ENCODE measurements around the gene LAYN. TPM values are rescaled to one million over a fixed set of nuclear protein-coding genes. Genes with fewer than 3 reads are reported as not detected.

The LAYN gene
- total and polyA plus RNA-seq, 2 of the 4 experiments (the other 2 are of a cell fraction) = 92.5 to 118 TPM

- Histone ChIP-seq H3K4me3 (ENCODE audit: insufficient read depth, low read depth, low read length) (no peak overlapping the region), H3K79me1 (ENCODE audit: low read depth in 1 of 2, low read length in 2 of 2) (no peaks in the 10 kb centered on the region), H3K18ac (ENCODE audit: low read depth, low read length) (no peak overlapping the region; the same call in 1 of the 2 replicates), H3K27me3 (ENCODE audit: control insufficient read depth, insufficient read depth, low read length) (no peaks in the 10 kb centered on the region), H3K4me1 (ENCODE audit: control insufficient read depth, insufficient read depth, low read length) (peaks cover 3% of the 10 kb centered on the region; the same call in 1 of the 2 replicates), H3K56ac (ENCODE audit: extremely low read depth, insufficient read depth, low read length) (no peak overlapping the region), H3K9me1 (ENCODE audit: insufficient read depth, low read length) (peaks cover 12% of the 10 kb centered on the region), H4K91ac (ENCODE audit: insufficient read depth, low read depth, low read length) (no peak overlapping the region), H3K9me3 (ENCODE audit: control insufficient read depth, insufficient read depth, low read length) (no peaks in the 10 kb centered on the region), H3K4ac (ENCODE audit: low read depth, low read length) (no peak overlapping the region; the same call in 1 of the 2 replicates), H3K9ac (ENCODE audit: low read depth, low read length) (no peak overlapping the region), H3K27ac (ENCODE audit: insufficient read depth, low read length) (no peak overlapping the region), H3K36me3 (ENCODE audit: control insufficient read depth, insufficient read depth, low read length) (no peaks in the 10 kb centered on the region), H2BK5ac (ENCODE audit: low read depth, low read length, poor library complexity, severe bottlenecking) (peak overlapping the region; percentile 63), H3K23ac (ENCODE audit: low read depth, low read length) (no peak overlapping the region), H4K20me1 (ENCODE audit: insufficient read depth, low read length) (no peaks in the 10 kb centered on the region), H2BK20ac (ENCODE audit: low read depth, low read length) (0 out of 2 replicates have a peak overlapping the region, but pooled peaks have one; percentile 7), H2AK9ac (replicated peaks; ENCODE audit: low read depth, low read length, poor library complexity) (no peak overlapping the region), H4K8ac (ENCODE audit: low read depth in 2 of 2, low read length in 2 of 2) (peak overlapping the region in 1 of 2 experiments; percentile 3; a peak in 1 of 4 replicates), H4K5ac (ENCODE audit: low read depth, low read length) (no peak overlapping the region), H3K4me2 (ENCODE audit: low read depth, low read length) (no peak overlapping the region), H2AFZ (replicated peaks; ENCODE audit: low read length, poor library complexity) (no peak overlapping the region), H3K14ac (replicated peaks; ENCODE audit: low read depth, low read length) (0 out of 2 replicates have a peak overlapping the region, but pooled peaks have one; percentile 38), H2BK120ac (ENCODE audit: low read depth, low read length) (peak overlapping the region; percentile 51; the same call in 1 of the 2 replicates), H2AK5ac (ENCODE audit: low read depth, low read length) (no peak overlapping the region), H2BK15ac (ENCODE audit: low read depth, low read length) (peak overlapping the region; percentile 61)
- dilution Hi-C loops (cut with HindIII; ENCODE audit: low sequenced_read_pairs, unreplicated experiment) = no loop called here
- CTCF ChIA-PET = no interaction called here
- DNase-seq = peak; percentile 24
- WGBS, 2 experiments (ENCODE audit: extremely low coverage in 2 of 2, insufficient read length in 1 of 2) = no CpG with 5 or more reads among the region's 1 CpG
- POLR2A ChIA-PET (ENCODE audit: unreplicated experiment) = no interaction called here
- no TSS peak for BruUV-seq (replicated peaks)
- in situ Hi-C loops (cut with MboI; ENCODE audit: low sequenced_read_pairs) = no loop called here
- ATAC-seq (ENCODE audit: low read depth) = no peak
- intact Hi-C loops (cut with micrococcal nuclease) = no loop called here
- TF ChIP-seq CHD1 (IDR thresholded peaks at IDR 0.05; ENCODE audit: low read depth, low read length) = no peak
Measured at GRCh38 chr11:111528557-111528956, 12.0 kb upstream of the LAYN start.

All from IMR-90 (cell line).